ENCODE data around the gene C7.
"Not testable (repeated sequence)": the region's sequence is repeated elsewhere in the genome, so short reads cannot be mapped to it uniquely, and the experiment has no call there.

C7 gene

DNA sequence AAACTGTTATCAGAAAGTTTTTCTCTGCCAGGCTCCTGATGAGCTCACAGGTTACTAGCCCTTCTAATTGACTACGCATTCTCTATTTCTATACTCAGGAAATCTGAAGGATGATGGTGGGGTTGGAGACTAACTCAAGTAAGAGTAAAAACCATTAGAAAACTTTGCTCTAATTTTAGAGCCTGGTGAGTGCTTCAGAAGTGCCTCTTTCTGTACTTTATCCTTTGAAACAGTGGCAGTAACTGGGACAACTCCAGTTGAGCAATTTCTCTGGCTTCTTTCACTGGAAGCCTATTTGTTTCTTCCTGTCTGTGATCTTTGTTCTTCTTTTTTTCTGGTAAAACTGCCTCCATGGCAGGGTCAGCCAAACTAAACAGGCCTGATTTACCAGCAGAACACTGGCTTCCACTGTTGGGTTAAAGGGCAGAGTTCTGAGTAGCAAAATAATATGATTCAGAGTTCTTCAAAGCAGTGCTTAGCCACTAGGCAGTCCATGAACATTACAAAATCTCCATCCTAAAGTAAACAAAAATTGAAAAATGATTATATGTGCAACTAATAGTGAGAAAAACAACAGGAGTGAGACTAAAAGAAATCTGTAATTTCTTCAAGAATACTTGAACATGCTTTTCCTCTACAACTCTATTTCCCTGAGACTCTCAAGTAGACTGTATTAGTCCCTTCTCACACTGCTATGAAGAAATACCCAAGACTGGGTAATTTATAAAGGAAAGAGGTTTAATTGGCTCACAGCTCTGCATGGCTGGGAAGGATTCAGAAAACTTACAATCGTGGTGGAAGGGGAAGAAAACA lies 82.1 kb downstream of the C7 start:
- no peak for DNase-seq (ENCODE audit: low read depth)

DNA sequence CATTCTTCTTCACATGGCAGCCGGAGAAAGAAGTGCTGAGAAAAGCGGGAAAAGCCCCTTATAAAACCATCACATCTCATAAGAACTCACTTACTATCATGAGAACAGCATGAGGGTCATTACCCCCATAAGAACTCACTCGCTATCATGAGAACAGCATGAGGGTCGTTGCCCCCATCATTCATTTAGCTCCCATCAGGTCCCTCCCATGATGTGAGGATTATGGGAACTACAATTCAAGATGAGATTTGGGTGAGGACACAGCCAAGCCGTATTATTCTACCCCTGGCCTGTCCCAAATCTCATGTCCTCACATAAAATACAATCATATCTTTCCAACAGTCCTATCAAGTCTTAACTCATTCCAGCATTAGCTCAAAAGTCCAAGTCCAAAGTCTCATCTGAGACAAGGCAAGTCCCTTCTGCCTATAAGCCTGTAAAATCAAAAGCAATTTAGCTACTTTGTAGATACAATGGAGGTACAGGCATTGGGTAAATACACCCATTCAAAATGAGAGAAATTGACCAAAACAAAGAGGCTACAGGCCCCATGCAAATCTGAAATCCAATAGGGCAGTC lies 82.8 kb downstream of the C7 start:
- DNase-seq (ENCODE audit: low read depth), result no peak

- no peak for DNase-seq (ENCODE audit: low read depth)
Observed at GRCh38 chr5:40995801-40996586, 86.7 kb downstream of the C7 start.

DNA sequence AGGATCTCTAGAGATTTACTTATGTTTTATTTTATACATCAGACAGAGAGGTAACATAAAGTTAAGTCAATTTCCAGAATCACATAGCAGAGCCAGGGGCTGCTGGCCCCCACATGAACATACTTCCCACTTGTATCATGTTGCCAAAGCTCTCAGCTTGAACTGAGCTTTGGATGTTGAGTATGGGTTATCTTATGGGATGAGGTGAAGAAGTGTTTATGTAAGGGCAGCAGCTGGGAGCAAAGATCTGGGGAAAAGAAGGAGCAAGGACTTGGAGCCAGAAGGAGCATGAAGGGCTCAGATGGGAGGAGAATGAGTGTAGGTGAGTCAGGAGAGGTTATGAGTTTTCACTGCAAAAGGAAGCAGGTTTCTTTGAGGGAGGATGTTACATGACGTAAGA lies 89.8 kb downstream of the C7 start:
- no peak for DNase-seq (ENCODE audit: low read depth)

GRCh38 chr5:40999966-41000365 lies 90.7 kb downstream of the C7 start:
- DNase-seq (ENCODE audit: low read depth), result no peak

- no peak for DNase-seq (ENCODE audit: low read depth)
Observed at GRCh38 chr5:41003670-41004376, 94.5 kb downstream of the C7 start.

- DNase-seq (ENCODE audit: low read depth), result no peak
Observed at GRCh38 chr5:41004931-41005330, 95.6 kb downstream of the C7 start.

- no peak for DNase-seq (ENCODE audit: low read depth)
Observed at GRCh38 chr5:41009232-41009631, 99.9 kb downstream of the C7 start.

- DNase-seq (ENCODE audit: low read depth), result no peak
Observed at GRCh38 chr5:41010572-41010971, 101.3 kb downstream of the C7 start.

DNA sequence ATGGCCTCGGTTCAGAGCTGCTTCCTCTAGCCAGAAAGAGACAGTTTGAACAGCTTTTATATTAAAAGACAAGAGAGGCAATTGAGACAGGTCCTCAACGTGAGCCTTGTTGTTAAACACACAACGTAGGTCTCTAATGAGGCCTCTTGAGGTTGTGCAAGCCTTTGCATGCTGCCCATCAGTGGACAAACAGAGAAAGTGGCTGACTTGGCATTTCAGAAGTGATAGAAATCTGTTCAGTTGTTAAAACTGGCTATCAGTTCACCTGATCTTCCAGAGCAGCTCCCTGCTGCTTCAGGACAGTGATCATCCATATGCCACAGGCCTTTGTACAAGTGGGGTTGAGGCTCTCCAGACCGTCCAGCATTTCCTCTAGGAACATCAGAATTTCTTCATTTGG lies 103.0 kb downstream of the C7 start:
- DNase-seq (ENCODE audit: low read depth), result no peak

DNA sequence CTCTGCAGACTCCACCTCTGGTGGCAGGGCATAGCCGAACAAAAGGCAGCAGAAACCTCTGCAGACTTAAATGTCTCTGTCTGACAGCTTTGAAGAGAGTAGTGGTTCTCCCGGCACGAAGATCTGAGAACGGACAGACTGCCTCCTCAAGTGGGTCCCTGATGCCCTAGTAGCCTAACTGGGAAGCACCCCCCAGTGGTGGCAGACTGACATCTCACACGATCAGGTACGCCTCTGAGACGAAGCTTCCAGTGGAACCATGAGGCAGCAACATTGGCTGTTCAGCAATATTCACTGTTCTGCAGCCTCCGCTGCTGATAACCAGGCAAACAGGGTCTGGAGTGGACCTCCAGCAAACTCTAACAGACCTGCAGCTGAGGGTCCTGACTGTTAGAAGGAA lies 113.3 kb downstream of the C7 start:
- DNase-seq (ENCODE audit: low read depth), result not testable (repeated sequence)

All from stimulated activated CD8-positive, alpha-beta memory T cell treated with anti-CD3 and anti-CD28 coated beads, Interleukin-12 subunit alpha, Interleukin-12 subunit beta, amount 100 ng/mL, for 4 hours (primary cell).